GM18498 (cell line): Measurements from ENCODE around the gene OGDH.
"Not testable (repeated sequence)": the region's sequence is repeated elsewhere in the genome, so short reads cannot be mapped to it uniquely, and the experiment has no call there.

ENCODE experiments used
- ATAC-seq: cut with Tn5 transposase; IDR thresholded peaks from one replicate; pipeline ENCODE4 v1.9.1; 2021; ENCODE audit warnings: mild to moderate bottlenecking, moderate library complexity; ENCODE audit not compliant: unreplicated experiment

The OGDH gene

GRCh38 chr7:44580945-44581878 lies 25.2 kb upstream of the OGDH start:
- ATAC-seq: peak; percentile 31

GRCh38 chr7:44581879-44582603 lies 24.4 kb upstream of the OGDH start, which contains the start of gene TMED4:
Gene TMED4, minus strand, starts transcription at chr7:44582231. Its CDS starts 25 bp downstream, at chr7:44582206.
- peak; percentile 90 for ATAC-seq

- no peak for ATAC-seq
Measured at GRCh38 chr7:44583146-44583865, 23.1 kb upstream of the OGDH start.

GRCh38 chr7:44587843-44588711 lies 18.4 kb upstream of the OGDH start:
- ATAC-seq: peak; percentile 48

GRCh38 chr7:44590910-44591309 lies 15.5 kb upstream of the OGDH start:
- no peak for ATAC-seq

GRCh38 chr7:44595934-44596635 lies 10.3 kb upstream of the OGDH start:
- ATAC-seq: no peak

- ATAC-seq: not testable (repeated sequence)
Measured at GRCh38 chr7:44597181-44597580, 9.2 kb upstream of the OGDH start.

- ATAC-seq: no peak
Measured at GRCh38 chr7:44599222-44599621, 7.2 kb upstream of the OGDH start.

- no peak for ATAC-seq
Measured at GRCh38 chr7:44602576-44602910, 3.9 kb upstream of the OGDH start.

- ATAC-seq: no peak
Measured at GRCh38 chr7:44603193-44603592, 3.2 kb upstream of the OGDH start.

- ATAC-seq: no peak
Measured at GRCh38 chr7:44604941-44605340, 1.5 kb upstream of the OGDH start.

- no peak for ATAC-seq
Measured at GRCh38 chr7:44607141-44608068, 978 bp downstream of the OGDH start.

GRCh38 chr7:44608916-44609648 lies 2.7 kb downstream of the OGDH start:
- no peak for ATAC-seq

- ATAC-seq: no peak
Measured at GRCh38 chr7:44609829-44610228, 3.4 kb downstream of the OGDH start.

GRCh38 chr7:44615149-44615611 lies 8.8 kb downstream of the OGDH start:
- no peak for ATAC-seq

- no peak for ATAC-seq
Measured at GRCh38 chr7:44615793-44616192, 9.4 kb downstream of the OGDH start.

- ATAC-seq: no peak
Measured at GRCh38 chr7:44616545-44616944, 10.1 kb downstream of the OGDH start.
